ENCODE results near the gene CPHXL.

Gene CPHXL

GRCh38 chr16:75703306-75703705, 23.0 kb downstream of the CPHXL start:
- TF ChIP-seq, protein P1, sequence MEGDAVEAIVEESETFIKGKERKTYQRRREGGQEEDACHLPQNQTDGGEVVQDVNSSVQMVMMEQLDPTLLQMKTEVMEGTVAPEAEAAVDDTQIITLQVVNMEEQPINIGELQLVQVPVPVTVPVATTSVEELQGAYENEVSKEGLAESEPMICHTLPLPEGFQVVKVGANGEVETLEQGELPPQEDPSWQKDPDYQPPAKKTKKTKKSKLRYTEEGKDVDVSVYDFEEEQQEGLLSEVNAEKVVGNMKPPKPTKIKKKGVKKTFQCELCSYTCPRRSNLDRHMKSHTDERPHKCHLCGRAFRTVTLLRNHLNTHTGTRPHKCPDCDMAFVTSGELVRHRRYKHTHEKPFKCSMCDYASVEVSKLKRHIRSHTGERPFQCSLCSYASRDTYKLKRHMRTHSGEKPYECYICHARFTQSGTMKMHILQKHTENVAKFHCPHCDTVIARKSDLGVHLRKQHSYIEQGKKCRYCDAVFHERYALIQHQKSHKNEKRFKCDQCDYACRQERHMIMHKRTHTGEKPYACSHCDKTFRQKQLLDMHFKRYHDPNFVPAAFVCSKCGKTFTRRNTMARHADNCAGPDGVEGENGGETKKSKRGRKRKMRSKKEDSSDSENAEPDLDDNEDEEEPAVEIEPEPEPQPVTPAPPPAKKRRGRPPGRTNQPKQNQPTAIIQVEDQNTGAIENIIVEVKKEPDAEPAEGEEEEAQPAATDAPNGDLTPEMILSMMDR (conservative IDR thresholded peaks at IDR 0.05; ENCODE audit: low read length), result no peak
- DNase-seq (ENCODE audit: low read depth), result peak; percentile 13
- H3K4me3 ChIP-seq (ENCODE audit: low read length), result no peak overlapping the region

- no peak for DNase-seq (ENCODE audit: low read depth)
- H3K4me3 ChIP-seq (ENCODE audit: low read length), result no peak overlapping the region
- TF ChIP-seq, protein P1 (conservative IDR thresholded peaks at IDR 0.05; ENCODE audit: low read length), result no peak
These were observed 24.0 kb downstream of the CPHXL start for GRCh38 chr16:75702242-75702641.

- DNase-seq (ENCODE audit: low read depth), result no peak
- no peak within 1 kb of the TSS for H3K4me3 ChIP-seq (ENCODE audit: low read length)
- TF ChIP-seq, protein P1 (conservative IDR thresholded peaks at IDR 0.05; ENCODE audit: low read length), result no peak
These were observed 24.9 kb downstream of the CPHXL start, which contains the start of gene DUXB for GRCh38 chr16:75701361-75701760. Gene DUXB, minus strand, starts transcription at chr16:75701461. Its CDS starts 43 bp downstream, at chr16:75701418.

- DNase-seq (ENCODE audit: low read depth), result no peak
- TF ChIP-seq, protein P1 (conservative IDR thresholded peaks at IDR 0.05; ENCODE audit: low read length), result no peak
- no peak overlapping the region for H3K4me3 ChIP-seq (ENCODE audit: low read length)
These were observed 28.7 kb downstream of the CPHXL start for GRCh38 chr16:75697571-75697970.

GRCh38 chr16:75695708-75696107, 30.6 kb downstream of the CPHXL start:
- TF ChIP-seq, protein P1 (conservative IDR thresholded peaks at IDR 0.05; ENCODE audit: low read length), result peak; percentile 6; the same call in 1 of the 2 replicates
- no peak for DNase-seq (ENCODE audit: low read depth)
- H3K4me3 ChIP-seq (ENCODE audit: low read length), result no peak overlapping the region

DNA sequence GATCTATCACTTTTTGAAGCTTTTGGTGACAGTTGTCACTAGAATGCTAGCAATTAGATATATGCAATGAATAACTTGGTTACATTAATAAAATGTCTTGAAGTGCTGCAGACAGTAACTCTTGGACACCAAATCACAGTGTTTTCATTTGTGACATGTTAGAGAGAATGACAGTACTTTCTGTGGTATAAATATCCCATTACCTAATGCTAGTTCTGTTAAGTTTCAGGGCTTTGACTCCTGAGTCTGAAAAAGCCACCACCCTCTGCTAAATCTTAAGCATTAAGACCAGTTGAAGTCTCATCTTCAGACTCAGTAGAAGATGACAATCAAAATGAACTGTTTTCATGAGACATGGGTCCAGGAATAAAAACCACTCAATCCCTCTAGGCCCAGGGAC, 38.9 kb downstream of the CPHXL start:
- TF ChIP-seq, protein P1 (conservative IDR thresholded peaks at IDR 0.05; ENCODE audit: low read length), result no peak
- no peak for DNase-seq (ENCODE audit: low read depth)
- H3K4me3 ChIP-seq (ENCODE audit: low read length), result no peak overlapping the region

GRCh38 chr16:75682308-75682707, 44.0 kb downstream of the CPHXL start:
- no peak overlapping the region for H3K4me3 ChIP-seq (ENCODE audit: low read length)
- DNase-seq (ENCODE audit: low read depth), result no peak
- TF ChIP-seq, protein P1 (conservative IDR thresholded peaks at IDR 0.05; ENCODE audit: low read length), result no peak

Measured in AG10803 (cell line).